Ishikawa (cell line): ENCODE measurements around the gene SETD1B.

Experiments used
- CEBPB ChIP-seq: IDR thresholded peaks from 2 replicates; pipeline ENCODE4 v1.6.1; 2012
- CREB1 ChIP-seq: IDR thresholded peaks from 2 replicates; pipeline ENCODE4 v1.6.1; 2012; ENCODE audit warnings: low read depth
- EGR1 ChIP-seq: IDR thresholded peaks from 2 replicates; pipeline ENCODE4 v1.6.1; 2012
- EP300 ChIP-seq: IDR thresholded peaks from 2 replicates; pipeline ENCODE4 v1.6.1; 2012; ENCODE audit warnings: borderline replicate concordance
- FOXM1 ChIP-seq: IDR thresholded peaks from 2 replicates; pipeline ENCODE4 v1.6.1; 2012; ENCODE audit warnings: low read depth, borderline replicate concordance
- NFIC ChIP-seq: IDR thresholded peaks from 2 replicates; pipeline ENCODE4 v1.6.1; 2012
- RAD21 ChIP-seq: IDR thresholded peaks from 2 replicates; pipeline ENCODE4 v1.6.1; 2012; ENCODE audit warnings: low read depth
- TAF1 ChIP-seq: IDR thresholded peaks from 2 replicates; pipeline ENCODE4 v1.6.1; 2012; ENCODE audit warnings: low read depth, mild to moderate bottlenecking
- TCF12 ChIP-seq: IDR thresholded peaks from 2 replicates; pipeline ENCODE4 v1.6.1; 2012; ENCODE audit warnings: low read depth
- TEAD4 ChIP-seq: IDR thresholded peaks from 2 replicates; pipeline ENCODE4 v1.6.1; 2012
- YY1 ChIP-seq: IDR thresholded peaks from 2 replicates; pipeline ENCODE4 v1.6.1; 2012; ENCODE audit warnings: low read depth
- ZBTB7A ChIP-seq: IDR thresholded peaks from 2 replicates; pipeline ENCODE4 v1.6.1; 2012; ENCODE audit warnings: low read depth
- TF ChIP-seq, protein P1 (sequence below): IDR thresholded peaks from 2 replicates; pipeline ENCODE4 v1.6.1; 2012
- TF ChIP-seq, protein P2 (sequence below): IDR thresholded peaks from 2 replicates; pipeline ENCODE4 v1.6.1; 2012; ENCODE audit warnings: low read depth, mild to moderate bottlenecking
- TF ChIP-seq, protein P3 (sequence below): IDR thresholded peaks from 2 replicates; pipeline ENCODE4 v1.6.1; 2012

The SETD1B gene

DNA sequence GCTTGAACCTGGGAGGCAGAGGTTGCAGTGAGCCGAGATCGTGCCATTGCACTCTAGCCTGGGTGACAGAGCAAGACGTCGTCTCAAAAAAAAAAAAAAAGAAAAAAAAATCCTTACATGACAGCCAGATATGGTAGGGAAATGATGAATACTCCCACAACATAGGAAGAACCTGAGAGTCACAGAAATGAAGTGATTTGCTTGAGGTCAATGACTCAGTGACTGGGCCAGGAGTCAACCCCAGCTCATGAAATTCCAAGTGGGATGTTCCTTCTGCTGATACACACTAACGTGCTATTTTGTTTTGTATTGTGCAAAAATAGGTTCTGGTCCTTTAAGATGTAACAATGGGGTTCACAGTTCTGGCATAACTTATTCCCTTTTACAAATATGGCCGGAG, 19.3 kb upstream of the SETD1B start:
- TF ChIP-seq, protein P1, sequence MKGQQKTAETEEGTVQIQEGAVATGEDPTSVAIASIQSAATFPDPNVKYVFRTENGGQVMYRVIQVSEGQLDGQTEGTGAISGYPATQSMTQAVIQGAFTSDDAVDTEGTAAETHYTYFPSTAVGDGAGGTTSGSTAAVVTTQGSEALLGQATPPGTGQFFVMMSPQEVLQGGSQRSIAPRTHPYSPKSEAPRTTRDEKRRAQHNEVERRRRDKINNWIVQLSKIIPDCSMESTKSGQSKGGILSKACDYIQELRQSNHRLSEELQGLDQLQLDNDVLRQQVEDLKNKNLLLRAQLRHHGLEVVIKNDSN: no peak
- TF ChIP-seq RAD21 (no peak), CREB1 (no peak)

DNA sequence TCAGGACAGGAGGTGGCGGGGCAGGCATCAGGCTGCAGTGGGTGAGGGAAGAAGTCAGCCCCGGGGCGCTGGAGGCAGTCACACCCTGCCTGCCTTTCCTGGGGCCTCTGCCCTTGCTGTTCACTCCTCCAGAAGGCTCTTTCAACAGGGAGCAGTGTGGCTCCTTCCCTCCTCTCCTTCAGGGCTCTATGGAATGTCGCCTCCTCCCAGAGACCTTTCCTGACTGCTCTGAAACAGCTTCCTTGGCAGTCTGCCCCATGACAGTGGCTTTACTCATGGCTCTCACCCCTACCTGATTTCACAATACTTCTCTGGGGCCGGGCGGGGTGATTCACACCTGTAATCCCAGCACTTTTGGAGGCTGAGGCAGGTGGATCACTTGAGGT, 17.4 kb upstream of the SETD1B start:
- TF ChIP-seq FOXM1: no peak
- TF ChIP-seq, protein P2, sequence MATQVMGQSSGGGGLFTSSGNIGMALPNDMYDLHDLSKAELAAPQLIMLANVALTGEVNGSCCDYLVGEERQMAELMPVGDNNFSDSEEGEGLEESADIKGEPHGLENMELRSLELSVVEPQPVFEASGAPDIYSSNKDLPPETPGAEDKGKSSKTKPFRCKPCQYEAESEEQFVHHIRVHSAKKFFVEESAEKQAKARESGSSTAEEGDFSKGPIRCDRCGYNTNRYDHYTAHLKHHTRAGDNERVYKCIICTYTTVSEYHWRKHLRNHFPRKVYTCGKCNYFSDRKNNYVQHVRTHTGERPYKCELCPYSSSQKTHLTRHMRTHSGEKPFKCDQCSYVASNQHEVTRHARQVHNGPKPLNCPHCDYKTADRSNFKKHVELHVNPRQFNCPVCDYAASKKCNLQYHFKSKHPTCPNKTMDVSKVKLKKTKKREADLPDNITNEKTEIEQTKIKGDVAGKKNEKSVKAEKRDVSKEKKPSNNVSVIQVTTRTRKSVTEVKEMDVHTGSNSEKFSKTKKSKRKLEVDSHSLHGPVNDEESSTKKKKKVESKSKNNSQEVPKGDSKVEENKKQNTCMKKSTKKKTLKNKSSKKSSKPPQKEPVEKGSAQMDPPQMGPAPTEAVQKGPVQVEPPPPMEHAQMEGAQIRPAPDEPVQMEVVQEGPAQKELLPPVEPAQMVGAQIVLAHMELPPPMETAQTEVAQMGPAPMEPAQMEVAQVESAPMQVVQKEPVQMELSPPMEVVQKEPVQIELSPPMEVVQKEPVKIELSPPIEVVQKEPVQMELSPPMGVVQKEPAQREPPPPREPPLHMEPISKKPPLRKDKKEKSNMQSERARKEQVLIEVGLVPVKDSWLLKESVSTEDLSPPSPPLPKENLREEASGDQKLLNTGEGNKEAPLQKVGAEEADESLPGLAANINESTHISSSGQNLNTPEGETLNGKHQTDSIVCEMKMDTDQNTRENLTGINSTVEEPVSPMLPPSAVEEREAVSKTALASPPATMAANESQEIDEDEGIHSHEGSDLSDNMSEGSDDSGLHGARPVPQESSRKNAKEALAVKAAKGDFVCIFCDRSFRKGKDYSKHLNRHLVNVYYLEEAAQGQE: no peak
- peak; percentile 12; the same call in 1 of the 2 replicates for TF ChIP-seq RAD21
- no peak for TF ChIP-seq YY1
- TF ChIP-seq EP300: peak; percentile 64; the same call in 1 of the 2 replicates
- TF ChIP-seq ZBTB7A: no peak
- peak; percentile 98 for TF ChIP-seq CEBPB
- peak; percentile 64; the same call in 1 of the 2 replicates for TF ChIP-seq TCF12
- peak; percentile 42; the same call in 1 of the 2 replicates for TF ChIP-seq TEAD4
- TF ChIP-seq NFIC: peak; percentile 84
- no peak for TF ChIP-seq CREB1
- TF ChIP-seq, protein P3, sequence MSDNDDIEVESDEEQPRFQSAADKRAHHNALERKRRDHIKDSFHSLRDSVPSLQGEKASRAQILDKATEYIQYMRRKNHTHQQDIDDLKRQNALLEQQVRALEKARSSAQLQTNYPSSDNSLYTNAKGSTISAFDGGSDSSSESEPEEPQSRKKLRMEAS: peak; percentile 48; the same call in 1 of the 2 replicates
- TF ChIP-seq, protein P1: no peak
- TF ChIP-seq EGR1: no peak
- no peak for TF ChIP-seq TAF1

DNA sequence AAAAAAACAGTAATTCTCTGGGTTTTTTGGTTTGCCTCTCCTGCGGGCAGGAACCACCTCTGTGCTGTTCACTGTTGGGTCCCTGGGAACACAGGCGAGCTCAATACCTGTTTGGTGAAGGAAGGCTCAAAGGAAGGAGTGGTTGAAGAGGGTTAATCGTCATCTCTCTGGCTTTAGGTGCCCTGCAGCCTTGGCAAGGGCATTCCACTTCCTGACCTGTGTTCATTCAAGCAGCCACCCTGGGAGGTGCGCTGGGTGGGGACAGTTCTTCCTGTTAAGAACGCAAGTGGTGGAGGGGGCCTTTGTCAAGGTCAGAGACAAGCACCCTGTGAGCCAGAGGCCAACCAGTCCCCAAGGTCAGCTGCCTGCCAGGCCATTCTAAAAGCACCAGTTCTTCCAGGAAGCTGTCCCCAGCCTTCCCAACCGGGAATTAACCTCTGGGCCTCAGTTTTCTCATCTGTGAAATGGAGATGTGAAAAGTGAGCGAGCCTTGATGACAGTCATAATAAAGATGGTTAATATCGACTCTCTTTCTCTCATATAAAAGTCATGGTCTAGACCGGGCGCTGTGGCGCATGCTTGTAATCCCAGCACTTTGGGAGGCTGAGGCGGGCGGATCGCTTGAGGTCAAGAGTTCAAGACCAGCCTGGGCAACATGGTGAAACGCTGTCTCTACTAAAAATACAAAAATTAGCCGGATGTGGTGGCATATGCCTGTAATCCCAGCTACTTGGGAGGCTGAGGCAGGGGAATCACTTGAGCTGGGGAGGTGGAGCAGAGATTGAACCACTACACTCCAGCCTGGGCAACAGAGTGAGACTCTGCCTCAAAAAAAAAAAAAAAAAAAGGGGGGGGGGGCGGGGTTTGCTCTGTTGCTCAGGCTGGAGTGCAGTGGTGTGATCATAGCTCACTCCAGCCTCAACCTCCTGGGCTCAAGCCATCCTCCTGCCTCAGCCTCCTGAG, 16.5 kb upstream of the SETD1B start:
- no peak for TF ChIP-seq EGR1
- no peak for TF ChIP-seq NFIC
- TF ChIP-seq RAD21: no peak
- TF ChIP-seq, protein P2: no peak

DNA sequence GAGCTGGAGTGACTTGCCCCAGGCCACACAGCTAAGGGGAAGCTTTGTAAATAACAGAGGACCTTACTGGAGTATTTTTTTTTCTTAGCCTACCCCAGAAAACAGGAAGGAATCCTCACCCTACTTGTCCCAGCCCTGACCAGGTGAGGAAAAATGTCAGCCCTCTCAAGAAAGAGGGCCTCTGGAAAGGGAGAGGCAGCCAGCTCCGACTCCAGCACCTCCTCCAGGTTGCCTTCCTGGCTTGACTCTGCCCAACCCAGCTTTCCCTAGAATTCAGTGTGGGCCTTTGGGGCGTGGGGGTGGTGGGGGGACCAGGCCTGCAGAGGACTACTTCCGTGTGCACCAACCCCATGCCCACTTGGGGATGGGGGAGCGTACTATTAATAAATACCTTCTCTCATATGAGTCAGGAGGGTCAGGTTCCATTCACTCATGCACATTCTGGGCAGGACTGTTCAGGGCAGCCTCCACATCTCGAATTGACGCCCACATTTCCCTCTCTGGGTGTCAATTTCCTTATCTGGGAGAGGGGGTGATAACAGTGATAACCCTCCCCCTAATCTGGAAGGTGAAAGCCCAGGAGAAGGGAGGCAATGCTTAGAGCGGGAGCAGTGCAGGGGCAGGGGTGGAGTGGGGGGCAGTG, 15.5 kb upstream of the SETD1B start:
- TF ChIP-seq, protein P2: no peak

DNA sequence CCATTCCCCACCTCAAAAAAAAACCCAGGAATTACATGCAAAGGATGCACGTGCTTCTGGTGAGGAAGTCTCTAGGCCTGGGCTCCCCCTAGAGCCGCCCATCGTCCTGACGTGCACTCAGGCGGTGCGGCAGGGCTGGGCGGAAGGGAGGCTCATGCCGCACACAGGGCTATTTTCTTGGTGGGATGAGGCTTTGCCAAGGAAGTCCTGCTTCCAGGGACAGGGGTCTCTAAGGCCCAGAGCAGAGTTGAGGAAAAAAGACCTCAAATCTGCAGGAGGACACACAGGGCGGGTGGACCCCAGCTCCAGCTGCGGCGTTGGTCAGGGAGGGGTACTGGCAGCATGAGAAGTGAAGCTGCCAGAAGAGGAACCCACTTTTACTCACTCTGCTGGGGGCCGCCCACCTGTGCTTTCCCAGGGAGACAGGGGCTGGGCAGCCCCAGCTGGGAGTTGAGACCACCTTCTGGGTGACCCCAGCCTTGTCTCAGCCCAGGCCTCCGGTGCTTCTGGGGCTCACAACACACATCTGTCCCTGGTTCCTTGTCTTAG, 14.5 kb upstream of the SETD1B start:
- TF ChIP-seq ZBTB7A (peak; percentile 38; the same call in 1 of the 2 replicates), TCF12 (no peak)
